ENCODE data around the gene NATD1.

Gene NATD1

DNA sequence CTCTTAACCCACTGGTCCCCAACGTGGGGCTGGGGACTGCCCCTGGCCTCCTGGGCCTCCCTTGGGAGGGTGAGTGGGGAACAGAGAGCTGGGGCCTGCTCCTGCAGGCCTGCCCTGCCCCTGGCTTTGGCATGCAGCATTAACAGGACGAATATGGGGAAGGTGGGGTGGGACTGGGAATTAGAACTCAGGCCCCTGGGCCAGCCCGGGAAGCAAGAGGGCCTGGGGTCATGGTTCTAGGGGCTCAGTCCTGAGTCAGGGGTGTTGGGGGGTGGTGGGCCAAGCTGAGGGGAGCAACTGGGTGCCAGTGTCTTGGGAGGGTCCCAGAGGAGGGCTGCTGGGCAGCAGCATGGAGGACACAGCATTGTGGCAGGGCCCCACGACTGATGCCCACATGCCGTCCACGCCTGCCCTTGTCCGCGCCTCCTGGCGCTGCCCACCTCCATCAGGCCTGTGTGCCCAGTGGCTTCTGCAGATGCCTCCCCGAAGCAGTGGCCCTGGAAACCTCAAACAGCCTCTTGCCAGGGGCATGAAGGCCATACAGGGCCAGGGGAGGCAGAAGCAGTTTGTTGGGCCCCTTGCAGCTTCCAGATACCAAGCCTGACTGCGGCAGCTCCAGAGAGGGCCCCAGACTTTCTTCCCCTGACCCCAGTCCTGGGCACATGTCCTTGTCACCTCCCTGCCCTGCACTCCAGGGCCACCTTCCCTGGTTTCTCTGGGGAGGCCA lies 36.1 kb upstream of the NATD1 start:
- no peak overlapping the region for H3K4me3 ChIP-seq (replicated peaks; ENCODE audit: low read depth, low read length)
- DNase-seq (ENCODE audit: low read depth): no peak
- TF ChIP-seq, protein P1, sequence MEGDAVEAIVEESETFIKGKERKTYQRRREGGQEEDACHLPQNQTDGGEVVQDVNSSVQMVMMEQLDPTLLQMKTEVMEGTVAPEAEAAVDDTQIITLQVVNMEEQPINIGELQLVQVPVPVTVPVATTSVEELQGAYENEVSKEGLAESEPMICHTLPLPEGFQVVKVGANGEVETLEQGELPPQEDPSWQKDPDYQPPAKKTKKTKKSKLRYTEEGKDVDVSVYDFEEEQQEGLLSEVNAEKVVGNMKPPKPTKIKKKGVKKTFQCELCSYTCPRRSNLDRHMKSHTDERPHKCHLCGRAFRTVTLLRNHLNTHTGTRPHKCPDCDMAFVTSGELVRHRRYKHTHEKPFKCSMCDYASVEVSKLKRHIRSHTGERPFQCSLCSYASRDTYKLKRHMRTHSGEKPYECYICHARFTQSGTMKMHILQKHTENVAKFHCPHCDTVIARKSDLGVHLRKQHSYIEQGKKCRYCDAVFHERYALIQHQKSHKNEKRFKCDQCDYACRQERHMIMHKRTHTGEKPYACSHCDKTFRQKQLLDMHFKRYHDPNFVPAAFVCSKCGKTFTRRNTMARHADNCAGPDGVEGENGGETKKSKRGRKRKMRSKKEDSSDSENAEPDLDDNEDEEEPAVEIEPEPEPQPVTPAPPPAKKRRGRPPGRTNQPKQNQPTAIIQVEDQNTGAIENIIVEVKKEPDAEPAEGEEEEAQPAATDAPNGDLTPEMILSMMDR (IDR thresholded peaks at IDR 0.05; ENCODE audit: low read length, missing control alignments): no peak

DNA sequence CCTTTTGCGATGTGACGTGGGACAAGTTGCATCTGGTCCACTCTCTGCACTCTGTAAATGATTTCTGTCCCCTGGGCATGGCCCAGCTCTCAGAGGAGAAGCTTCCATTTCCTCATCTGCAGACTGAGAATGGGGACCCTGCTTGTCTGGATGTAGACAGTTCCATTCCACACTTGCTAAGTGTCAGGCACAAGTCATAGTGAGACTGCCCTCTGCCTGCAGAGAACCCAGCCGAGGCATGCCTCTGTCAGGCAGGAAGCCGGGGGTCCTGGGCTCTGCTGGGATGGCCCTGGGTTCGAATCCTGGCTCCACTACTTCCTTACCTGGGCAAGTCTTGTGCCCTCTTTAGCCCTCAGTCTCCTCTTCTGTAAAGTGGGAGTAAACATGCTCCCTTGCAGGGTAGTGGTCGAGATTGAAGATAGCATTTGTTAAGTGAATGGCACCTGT lies 35.4 kb upstream of the NATD1 start:
- TF ChIP-seq, protein P1 (IDR thresholded peaks at IDR 0.05; ENCODE audit: low read length, missing control alignments): peak; percentile 3

DNA sequence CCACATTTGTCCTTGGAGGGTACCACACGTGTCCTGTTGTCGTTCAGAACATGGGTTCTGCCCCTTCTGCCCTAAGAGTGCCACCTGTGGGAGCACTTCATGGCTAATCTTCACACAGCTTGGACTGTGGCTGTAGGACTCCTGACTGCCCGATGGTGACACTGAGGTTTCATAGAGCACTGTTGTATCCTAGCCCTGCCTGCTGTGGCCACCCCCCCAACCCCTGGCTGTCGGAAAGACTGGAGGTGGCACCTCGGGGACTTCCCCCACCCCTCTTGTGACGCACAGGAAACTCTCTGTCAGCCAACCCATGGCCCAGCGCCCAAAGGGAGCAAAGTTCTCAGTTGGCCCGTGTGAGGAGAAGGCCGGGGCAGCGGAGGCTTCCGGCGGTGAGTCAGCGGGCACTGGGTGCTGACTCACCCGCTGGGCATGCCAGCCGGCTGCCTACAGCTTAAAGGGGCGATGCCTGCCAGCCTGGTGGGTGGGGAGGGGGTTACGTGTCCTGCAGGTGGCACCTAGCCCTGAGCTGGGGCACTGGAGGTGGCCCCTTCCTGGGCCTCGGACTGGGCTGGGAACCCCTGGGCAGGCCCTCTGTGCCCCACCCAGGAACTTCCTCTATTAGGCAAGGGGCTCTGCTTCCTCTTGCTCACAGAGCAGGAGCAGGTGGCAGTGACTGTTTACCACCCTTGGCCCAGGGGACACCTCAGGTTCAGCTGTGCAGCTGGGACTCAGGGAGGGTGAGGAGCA lies 34.7 kb upstream of the NATD1 start:
- peak overlapping the region; percentile 72 for H3K4me3 ChIP-seq (replicated peaks; ENCODE audit: low read depth, low read length)
- TF ChIP-seq, protein P1 (IDR thresholded peaks at IDR 0.05; ENCODE audit: low read length, missing control alignments): no peak
- peak; percentile 97 for DNase-seq (ENCODE audit: low read depth)

More for the DNA sequence above, 35.4 kb upstream of the NATD1 start:
- H3K4me3 ChIP-seq (replicated peaks; ENCODE audit: low read depth, low read length): no peak overlapping the region
- no peak for DNase-seq (ENCODE audit: low read depth)

DNA sequence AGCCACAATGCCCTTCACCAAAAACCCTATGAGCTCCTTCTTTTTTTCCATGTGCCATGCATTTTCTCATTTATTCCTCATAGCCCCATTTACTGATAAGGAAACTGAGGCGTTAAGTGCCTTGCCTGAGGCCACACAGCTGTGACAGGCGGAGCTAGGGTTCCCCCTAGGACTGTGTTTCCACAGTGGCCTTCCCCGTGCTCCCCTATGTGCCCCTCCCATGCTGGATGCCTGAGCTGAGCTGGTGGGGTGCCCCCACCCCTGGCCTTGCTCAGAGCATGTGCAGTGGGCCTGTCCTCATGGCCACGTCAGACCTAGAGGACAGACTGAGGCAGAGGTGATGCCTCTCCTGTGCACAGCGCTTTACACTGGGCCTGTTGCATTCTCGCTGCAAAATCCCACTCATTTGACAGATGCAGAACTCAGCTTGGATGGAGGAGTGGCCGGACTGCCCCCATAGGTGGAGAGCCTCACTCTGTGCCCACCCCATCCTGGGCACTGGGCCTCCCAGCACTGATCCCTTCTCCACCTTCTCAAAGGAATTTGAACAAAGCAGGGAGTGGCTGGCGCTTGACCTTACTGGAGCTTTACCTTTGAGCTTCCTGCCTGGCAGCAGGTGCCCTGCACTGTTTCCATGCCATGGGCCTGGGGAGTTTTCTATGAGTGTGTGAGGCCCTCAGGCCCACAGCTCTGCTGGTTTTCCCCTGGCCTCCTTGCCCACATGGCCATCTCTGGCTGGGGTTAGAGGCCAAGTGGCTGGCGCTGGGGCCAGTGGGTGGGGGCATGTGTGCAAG lies 33.9 kb upstream of the NATD1 start:
- TF ChIP-seq, protein P1 (IDR thresholded peaks at IDR 0.05; ENCODE audit: low read length, missing control alignments): no peak
- H3K4me3 ChIP-seq (replicated peaks; ENCODE audit: low read depth, low read length): peak overlapping the region; percentile 72
- no peak for DNase-seq (ENCODE audit: low read depth)

DNA sequence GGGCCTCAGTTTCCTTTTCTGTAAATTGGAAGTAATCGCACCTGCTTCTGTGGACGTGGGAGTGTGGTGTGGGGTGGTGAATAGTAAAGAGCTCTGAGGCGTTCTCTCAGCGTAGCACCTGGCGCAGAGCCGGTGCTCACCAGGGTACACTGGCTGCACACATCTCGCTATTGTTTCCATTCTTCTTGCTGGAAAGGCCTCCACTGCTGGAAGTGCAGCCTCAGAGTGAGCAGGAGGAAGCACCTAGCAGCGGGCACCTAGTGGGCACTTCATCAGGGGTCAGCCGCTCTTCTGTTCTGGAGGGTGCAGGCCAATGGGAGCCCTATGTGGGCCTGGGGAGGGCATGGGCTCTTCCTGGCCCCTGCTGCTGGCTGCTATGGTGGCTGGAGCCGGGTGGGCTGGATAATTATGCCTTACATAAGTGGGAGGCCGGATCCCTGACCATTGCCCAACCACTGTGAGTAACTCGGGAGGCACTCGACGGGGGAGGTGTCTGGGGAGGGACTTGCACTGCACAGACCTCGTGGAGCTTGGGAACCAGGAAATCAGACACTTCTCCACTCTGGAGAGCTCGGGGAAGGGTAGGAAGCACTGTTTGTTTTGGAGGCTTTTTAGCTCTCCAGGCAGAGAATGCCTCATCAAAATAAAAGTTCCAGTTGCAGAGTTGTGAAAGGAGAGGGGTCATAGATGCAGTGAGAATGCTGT lies 33.0 kb upstream of the NATD1 start:
- DNase-seq (ENCODE audit: low read depth): peak; percentile 99
- H3K4me3 ChIP-seq (replicated peaks; ENCODE audit: low read depth, low read length): peak overlapping the region; percentile 72
- TF ChIP-seq, protein P1 (IDR thresholded peaks at IDR 0.05; ENCODE audit: low read length, missing control alignments): no peak

Data from fibroblast of pulmonary artery (primary cell).